Breast epithelium (tissue), 4 donors: Measurements from ENCODE around the gene ENG. TPM values are rescaled to one million over a fixed set of nuclear protein-coding genes. Genes with fewer than 3 reads are reported as not detected.
A peak's percentile ranks its signal among the peaks of the same experiment; 100 is the strongest.

Experiments used
- DNase-seq, 2 donors: peaks; one replicate each; pipeline ENCODE4 v3.0.0-alpha.2; 2019; ENCODE audit warnings: low spot score in 2 of 2
- H3K27ac ChIP-seq, 2 donors: fragments of 200-600 bp; sonication (generic) in 1 of 2; one replicate each; pipeline ENCODE4 v1.5.1; 2016 to 2019; ENCODE audit warnings: mild to moderate bottlenecking in 1 of 2
- H3K27me3 ChIP-seq, 2 donors: fragments of 200-600 bp; sonication (generic) in 1 of 2; one replicate each; pipeline versions ENCODE4 v1.5.1 to v1.6.0; 2017 to 2019; ENCODE audit warnings: control low read depth in 1 of 2, mild to moderate bottlenecking in 1 of 2
- H3K36me3 ChIP-seq: fragments of 200-600 bp; one replicate; pipeline ENCODE4 v1.5.1; 2019
- H3K4me1 ChIP-seq, 2 donors: fragments of 200-600 bp; sonication (generic); one replicate each; pipeline ENCODE4 v1.5.1; 2016 to 2019; ENCODE audit warnings: control low read depth in 1 of 2
- H3K4me3 ChIP-seq, 3 donors: fragments of 200-600 bp; sonication (generic); 1 replicate in 2 of 3; 2 replicates in 1 of 3; pipeline ENCODE4 v1.5.1; 2016 to 2019; ENCODE audit warnings: mild to moderate bottlenecking in 3 of 3, moderate library complexity in 2 of 3
- H3K9me3 ChIP-seq, 2 donors: fragments of 200-600 bp; sonication (generic) in 1 of 2; one replicate each; pipeline ENCODE4 v1.5.1; 2016 to 2019; ENCODE audit warnings: control low read depth in 1 of 2
- CTCF ChIP-seq, 3 donors: fragments of 450-650 bp; IDR thresholded peaks; one replicate each; pipeline ENCODE4 v1.5.1; 2016 to 2017; ENCODE audit warnings: antibody characterized with exemption in 3 of 3, mild to moderate bottlenecking in 3 of 3, moderate library complexity in 3 of 3
- POLR2A ChIP-seq: fragments of 450-650 bp; IDR thresholded peaks from one replicate; pipeline ENCODE4 v1.6.1; 2016; ENCODE audit warnings: antibody characterized with exemption, mild to moderate bottlenecking, moderate library complexity
- POLR2AphosphoS5 ChIP-seq, 3 donors: sonication (generic); formaldehyde crosslinking; IDR thresholded peaks; one replicate each; pipeline ENCODE4 v1.6.1; 2017; ENCODE audit warnings: antibody characterized with exemption in 3 of 3
- intact Hi-C: fragments of 100-400 bp; cut with DNase I; formaldehyde crosslinking; loops from one replicate; pipeline ENCODE4 v1.15.1; 2023; ENCODE audit warnings: low total_unique reads
- total RNA-seq, 3 donors: library from RNA; depleted of rRNA; stranded (reverse); fragments of >200 nt; gene quantifications; one replicate each; pipeline ENCODE4 v1.1.0, GENCODE V29; 2016

The ENG gene
- total RNA-seq, 3 donors from 2014 or later: 21.5 to 50.8 (median 30.9) TPM

GRCh38 chr9:127813686-127814226, 40.7 kb downstream of the ENG start:
- Histone ChIP-seq H3K9me3 (no peaks in the 10 kb centered on the region), H3K36me3 (peaks cover 10% of the 10 kb centered on the region), H3K27ac (no peak overlapping the region), H3K4me1 (no peaks in the 10 kb centered on the region), H3K4me3 (no peak overlapping the region), H3K27me3 (no peaks in the 10 kb centered on the region)
- TF ChIP-seq CTCF (IDR thresholded peaks at IDR 0.05) (no peak), POLR2A (no peak), POLR2AphosphoS5 (IDR thresholded peaks at IDR 0.05) (no peak)
- intact Hi-C loops: loop anchor here (5.0 kb wide), 1 partner anchor 1134 kb away; the partner anchor contains the start of genes DOLK and NUP188
- DNase-seq: no peak

- no peaks in the 10 kb centered on the region for H3K4me1 ChIP-seq
- H3K9me3 ChIP-seq: no peaks in the 10 kb centered on the region
- intact Hi-C loops: loop anchor here (5.0 kb wide), 1 partner anchor 1134 kb away; the partner anchor contains the start of genes DOLK and NUP188
- no peak for TF ChIP-seq CTCF (IDR thresholded peaks at IDR 0.05)
- no peak for TF ChIP-seq POLR2AphosphoS5 (IDR thresholded peaks at IDR 0.05)
- TF ChIP-seq POLR2A: no peak
- no peak for DNase-seq
- peaks cover 10% of the 10 kb centered on the region for H3K36me3 ChIP-seq
- H3K27ac ChIP-seq: no peak overlapping the region
- H3K4me3 ChIP-seq: no peak overlapping the region
- H3K27me3 ChIP-seq: no peaks in the 10 kb centered on the region
Observed at GRCh38 chr9:127812936-127813675, 41.4 kb downstream of the ENG start.

- intact Hi-C loops: loop anchor here (5.0 kb wide), 1 partner anchor 1135 kb away; the partner anchor contains the start of genes DOLK and NUP188
- no peak overlapping the region for H3K27ac ChIP-seq
- no peak overlapping the region for H3K4me3 ChIP-seq
- H3K9me3 ChIP-seq: no peaks in the 10 kb centered on the region
- H3K27me3 ChIP-seq: no peaks in the 10 kb centered on the region
- TF ChIP-seq CTCF (IDR thresholded peaks at IDR 0.05): no peak
- TF ChIP-seq POLR2AphosphoS5 (IDR thresholded peaks at IDR 0.05): no peak
- no peak for TF ChIP-seq POLR2A
- no peaks in the 10 kb centered on the region for H3K4me1 ChIP-seq
- no peak for DNase-seq
- peaks cover 14% of the 10 kb centered on the region for H3K36me3 ChIP-seq
Observed at GRCh38 chr9:127812011-127812410, 42.4 kb downstream of the ENG start.

GRCh38 chr9:127810378-127811187, 43.9 kb downstream of the ENG start:
- intact Hi-C loops: loop anchor here (1.0 to 5.0 kb wide), 2 partner anchors 39 to 1137 kb away; partner anchors contain the start of genes DOLK and NUP188
- Histone ChIP-seq H3K4me1 (no peaks in the 10 kb centered on the region), H3K36me3 (peaks cover 14% of the 10 kb centered on the region), H3K9me3 (no peaks in the 10 kb centered on the region), H3K27me3 (no peaks in the 10 kb centered on the region), H3K27ac (peak overlapping the region; percentile 12 to 68), H3K4me3 (peak overlapping the region in 2 of 3 donors; percentile 35 to 55)
- DNase-seq: no peak
- TF ChIP-seq CTCF (IDR thresholded peaks at IDR 0.05): no peak
- no peak for TF ChIP-seq POLR2AphosphoS5 (IDR thresholded peaks at IDR 0.05)
- no peak for TF ChIP-seq POLR2A
